Activated CD8-positive, alpha-beta memory T cell treated with anti-CD3 and anti-CD28 coated beads for 36 hours (primary cell): Measurements from ENCODE around the gene PTGER2. TPM values are rescaled to one million over a fixed set of nuclear protein-coding genes. Genes with fewer than 3 reads are reported as not detected.

Source experiments
- CTCF ChIA-PET: fragments of 350-600 bp; sonication (Branson Sonifier 250); formaldehyde crosslinking; loops from one replicate; lab custom pipeline; 2021; ENCODE audit warnings: antibody characterized with exemption; lab: Charles Lee
- POLR2A ChIA-PET: fragments of 350-600 bp; sonication (Branson Sonifier 250); formaldehyde crosslinking; loops from one replicate; lab custom pipeline; 2021; ENCODE audit warnings: antibody characterized with exemption; lab: Charles Lee
- total RNA-seq, 2 experiments: library from RNA; stranded (reverse); gene quantifications; one replicate each; pipeline ENCODE4 v1.2.3, GENCODE V29; 2021

Gene PTGER2
- total RNA-seq, 2 experiments from 2014 or later, result 45.2 to 49.7 TPM

DNA sequence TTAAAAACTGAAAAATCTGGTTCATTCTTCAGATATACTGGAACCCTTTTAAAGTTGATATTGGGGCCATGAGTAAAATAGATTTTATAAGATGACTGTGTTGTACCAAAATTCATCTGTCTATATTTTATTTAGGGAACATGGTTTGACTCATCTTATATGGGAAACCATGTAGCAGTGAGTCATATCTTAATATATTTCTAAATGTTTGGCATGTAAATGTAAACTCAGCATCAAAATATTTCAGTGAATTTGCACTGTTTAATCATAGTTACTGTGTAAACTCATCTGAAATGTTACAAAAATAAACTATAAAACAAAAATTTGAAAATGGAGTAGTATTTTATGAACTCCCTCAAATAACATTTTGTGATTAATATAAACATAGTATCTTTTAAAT is 14.2 kb downstream of the PTGER2 start:
- CTCF ChIA-PET, result no interaction called here
- POLR2A ChIA-PET, result no interaction called here

DNA sequence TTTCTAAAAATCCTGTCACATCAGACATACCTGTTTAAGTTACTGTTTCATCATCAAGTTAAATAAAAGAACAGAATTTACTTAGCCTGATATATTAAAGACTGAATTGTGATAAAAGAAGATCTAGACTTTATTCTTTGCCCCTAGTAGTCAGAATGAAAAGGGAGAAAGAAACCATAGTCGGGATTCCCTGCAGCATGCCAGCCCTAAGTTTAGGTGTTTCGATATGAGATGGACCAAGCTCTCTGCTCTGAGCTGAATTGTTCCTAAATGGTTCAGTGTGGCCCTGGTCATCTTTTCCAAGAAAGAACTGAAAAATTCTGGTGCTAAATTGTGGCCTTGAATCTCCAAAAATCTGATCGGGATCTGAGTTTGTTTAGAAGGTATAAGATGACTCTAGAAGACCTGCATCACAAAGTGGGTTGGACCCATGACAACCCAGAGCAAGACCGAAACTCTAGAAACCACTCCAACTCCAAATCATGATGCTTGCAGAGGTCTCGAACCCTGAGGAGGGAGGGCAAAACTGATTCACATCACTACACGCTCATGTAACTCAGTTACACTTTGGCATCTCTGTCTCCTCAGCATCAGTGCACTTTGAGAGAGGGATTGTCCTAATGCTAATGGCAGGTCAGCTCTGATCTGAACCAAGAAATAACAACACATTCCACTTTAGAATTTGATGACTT is 15.7 kb downstream of the PTGER2 start:
- CTCF ChIA-PET, result interaction anchor here (1.1 kb wide), 1 partner anchor 73 kb away, joined by 4 read pairs; no protein-coding TSS in a partner anchor
- POLR2A ChIA-PET, result interaction anchor here (0.8 kb wide), 1 partner anchor 14 kb away, joined by 3 read pairs; no protein-coding TSS in a partner anchor

DNA sequence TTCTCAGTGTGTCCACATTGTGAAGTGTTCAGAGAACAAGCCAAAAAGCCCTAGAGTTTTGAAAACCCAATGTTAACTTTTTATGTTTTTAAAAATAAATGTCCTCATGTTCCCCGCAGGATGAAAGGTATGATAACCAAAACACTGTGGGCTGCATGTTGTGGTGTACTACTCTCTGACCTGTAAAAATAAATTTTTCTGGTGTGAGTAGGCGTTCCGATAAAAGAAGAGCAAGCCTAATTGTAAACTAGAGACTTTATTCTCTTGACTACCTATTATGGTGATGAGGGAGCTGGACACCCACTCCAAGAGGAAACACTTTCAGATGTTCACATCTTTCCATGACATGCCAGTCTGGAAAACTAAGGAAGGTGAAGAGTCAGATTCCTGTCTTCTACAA is 18.2 kb downstream of the PTGER2 start:
- POLR2A ChIA-PET, result no interaction called here
- CTCF ChIA-PET, result interaction anchor here (0.6 to 1.0 kb wide), 3 partner anchors 22 to 314 kb away, joined by 3 to 4 read pairs (median 3); no protein-coding TSS in a partner anchor

DNA sequence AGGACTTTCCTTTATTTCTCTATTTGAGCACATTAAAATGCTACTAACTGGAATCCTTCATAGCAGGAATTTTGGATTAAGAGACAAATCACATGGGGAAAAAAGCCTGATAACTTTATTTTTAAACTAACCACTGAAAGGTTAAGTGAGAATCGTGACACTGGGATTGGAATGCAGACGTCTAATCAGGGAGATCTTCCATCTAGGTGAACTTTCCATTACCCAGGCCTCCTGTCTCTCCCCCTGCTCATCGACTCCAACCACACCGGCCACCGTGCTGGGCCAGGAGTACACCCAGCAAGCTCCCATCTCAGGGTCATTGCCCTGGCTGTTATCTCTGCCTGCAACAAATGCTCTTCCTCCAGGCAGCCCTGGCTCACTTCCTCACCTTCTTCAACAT is 19.0 kb downstream of the PTGER2 start:
- ChIA-PET CTCF (no interaction called here), POLR2A (no interaction called here)

DNA sequence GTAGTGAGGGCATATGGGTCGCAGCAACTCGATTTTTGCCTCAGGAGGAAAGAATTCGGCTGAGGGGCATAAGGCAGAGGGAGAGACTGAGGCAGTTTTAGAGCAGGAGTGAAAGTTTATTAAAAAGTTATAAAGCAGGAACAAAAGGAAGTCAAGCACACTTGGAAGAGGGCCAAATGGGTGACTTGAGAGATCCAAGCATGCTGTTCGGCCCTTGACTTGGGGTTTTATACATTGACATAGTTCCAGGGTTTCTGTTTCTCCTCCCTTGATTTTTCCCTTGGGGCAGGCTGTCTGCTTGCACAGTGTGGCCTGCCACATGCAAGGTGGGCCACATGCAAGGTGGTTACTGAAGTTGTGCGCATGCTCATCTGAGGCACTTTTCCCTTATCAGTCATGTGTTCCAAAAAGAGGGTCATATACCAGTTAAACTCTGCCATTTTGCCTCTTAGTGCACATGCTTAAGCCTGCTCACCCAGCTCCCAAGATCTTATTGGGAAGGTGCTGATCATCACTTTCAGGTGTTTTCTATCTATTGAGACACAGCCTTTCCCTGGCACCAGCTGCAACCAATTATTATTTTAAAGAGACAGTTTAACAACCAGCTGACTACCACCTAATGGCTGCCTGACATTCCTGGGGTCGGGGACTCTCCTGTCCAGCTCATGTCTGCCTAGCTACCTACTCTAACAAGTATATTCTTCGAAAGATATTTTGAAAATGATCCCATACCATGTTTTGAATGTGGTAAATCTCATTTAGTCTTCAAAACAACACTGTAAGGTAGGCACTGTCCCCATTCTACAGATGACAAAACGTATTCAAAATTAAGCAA is 19.9 kb downstream of the PTGER2 start:
- ChIA-PET CTCF (no interaction called here), POLR2A (no interaction called here)

DNA sequence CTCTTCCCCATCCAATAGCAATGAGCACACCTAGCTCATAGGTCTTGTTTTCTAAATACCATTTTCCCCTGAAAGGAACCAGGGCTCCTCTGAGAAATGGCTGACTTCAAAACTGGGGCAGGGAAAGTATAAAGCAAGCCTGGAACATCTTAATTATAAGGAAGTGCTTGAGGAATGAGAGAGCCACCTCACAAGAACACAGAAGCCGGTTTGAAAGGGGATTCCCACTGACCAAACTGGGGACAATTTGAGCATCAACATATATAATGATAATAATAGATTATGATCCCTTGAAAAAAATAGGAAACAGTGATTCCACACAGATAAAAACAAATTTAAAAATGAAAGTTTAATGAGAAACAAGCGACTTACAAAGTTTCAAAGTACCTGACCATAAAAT is 22.1 kb downstream of the PTGER2 start:
- ChIA-PET CTCF (no interaction called here), POLR2A (no interaction called here)

DNA sequence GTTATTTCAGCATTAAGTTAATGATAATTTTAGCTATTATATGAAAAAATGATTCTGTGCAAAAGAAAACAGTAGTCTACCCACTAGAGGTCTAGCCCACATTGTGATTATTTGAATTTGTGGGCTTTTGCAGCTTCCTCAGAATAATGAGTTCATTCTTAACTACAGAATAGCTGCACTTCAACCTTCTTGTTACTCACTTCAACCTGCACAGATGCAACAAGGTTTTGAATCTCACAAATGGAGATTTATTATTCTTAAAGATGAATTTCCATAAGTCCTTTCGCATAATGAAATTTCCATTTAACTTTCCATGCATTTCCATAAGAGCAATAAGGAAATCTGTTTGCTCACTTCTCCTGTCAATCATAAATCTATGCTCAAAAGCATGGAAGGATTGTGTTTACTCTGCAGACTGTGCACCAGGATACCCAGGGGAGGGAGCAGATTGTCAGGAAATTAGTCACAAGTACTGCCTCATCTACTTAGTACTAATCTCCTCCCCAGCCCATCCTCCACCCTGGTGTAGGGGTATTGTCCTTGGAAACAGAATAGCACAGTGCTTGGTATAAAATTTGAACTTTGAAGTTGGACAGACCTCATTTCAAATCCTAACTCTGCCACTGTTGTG is 24.1 kb downstream of the PTGER2 start:
- POLR2A ChIA-PET, result no interaction called here

DNA sequence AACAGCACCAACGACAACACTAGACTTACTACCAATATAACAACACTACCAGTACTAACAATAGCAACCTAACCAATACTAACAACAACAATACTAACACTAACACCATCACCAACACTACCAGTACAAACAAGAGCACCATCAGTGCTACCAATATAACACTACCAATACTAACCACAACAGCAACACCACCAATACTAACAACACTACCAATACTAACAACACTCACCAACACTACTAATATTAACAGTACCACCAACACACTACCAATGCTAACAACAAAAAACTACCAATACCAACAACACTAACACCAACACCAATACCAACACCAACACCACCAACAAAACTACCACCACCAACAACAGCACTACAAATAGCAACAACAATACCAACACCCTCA is 25.1 kb downstream of the PTGER2 start:
- CTCF ChIA-PET, result no interaction called here
- POLR2A ChIA-PET, result no interaction called here

More for the DNA sequence above, 24.1 kb downstream of the PTGER2 start:
- CTCF ChIA-PET, result no interaction called here

DNA sequence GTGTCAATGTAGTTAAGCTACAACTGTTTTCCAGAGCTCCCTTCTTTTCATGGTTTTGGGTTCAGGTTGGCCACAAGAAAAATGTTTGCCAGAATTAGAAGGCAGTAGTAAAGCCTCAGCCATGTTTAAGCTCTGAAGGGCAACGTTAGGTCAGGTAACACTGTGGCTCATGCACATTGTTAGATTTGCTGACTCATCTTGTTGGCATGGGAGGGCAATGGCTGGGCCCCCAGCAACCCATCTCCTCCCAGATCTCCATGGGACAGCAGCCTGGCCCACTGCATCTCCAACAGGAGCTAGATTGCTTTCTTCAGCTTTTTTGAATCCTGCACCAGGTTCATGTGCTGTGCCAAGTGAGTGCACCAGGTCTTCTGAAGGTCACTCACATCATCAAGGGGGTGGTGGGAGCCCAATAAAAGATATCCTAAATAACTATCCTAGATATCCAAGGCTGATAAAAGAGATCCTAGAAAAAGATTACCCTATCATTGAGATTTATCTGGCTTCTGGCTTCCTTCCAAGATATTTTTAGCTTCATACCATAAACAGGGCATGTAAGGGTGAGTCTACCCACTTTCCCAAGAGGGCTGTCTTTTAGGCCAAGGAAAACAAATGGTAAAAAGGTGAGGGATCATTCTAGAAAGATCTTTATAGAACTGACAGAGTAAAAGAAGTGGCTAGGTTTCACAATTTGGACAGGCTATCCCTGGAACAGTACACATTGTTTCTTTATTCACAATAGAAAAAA is 28.9 kb downstream of the PTGER2 start:
- POLR2A ChIA-PET, result no interaction called here
- CTCF ChIA-PET, result no interaction called here

DNA sequence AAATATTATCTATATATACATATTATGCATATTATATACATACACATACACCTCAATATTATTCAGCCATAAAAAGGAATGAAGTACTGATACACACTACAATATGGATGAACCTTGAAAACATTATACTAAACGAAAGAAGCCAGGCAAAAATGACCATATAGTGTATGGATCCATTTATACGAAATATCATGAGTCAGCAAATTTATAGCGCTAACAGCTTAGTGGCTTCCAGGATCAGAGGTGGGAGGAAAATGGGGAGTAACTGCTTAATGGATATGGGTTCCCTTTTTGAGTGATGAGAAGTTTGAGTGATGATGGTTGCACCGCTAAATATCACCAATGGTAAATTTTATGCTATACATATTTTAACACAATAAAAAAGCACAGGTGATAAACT is 32.7 kb downstream of the PTGER2 start:
- ChIA-PET POLR2A (interaction anchor here (0.9 kb wide), 1 partner anchor 30 kb away, joined by 3 read pairs; no protein-coding TSS in a partner anchor), CTCF (no interaction called here)

DNA sequence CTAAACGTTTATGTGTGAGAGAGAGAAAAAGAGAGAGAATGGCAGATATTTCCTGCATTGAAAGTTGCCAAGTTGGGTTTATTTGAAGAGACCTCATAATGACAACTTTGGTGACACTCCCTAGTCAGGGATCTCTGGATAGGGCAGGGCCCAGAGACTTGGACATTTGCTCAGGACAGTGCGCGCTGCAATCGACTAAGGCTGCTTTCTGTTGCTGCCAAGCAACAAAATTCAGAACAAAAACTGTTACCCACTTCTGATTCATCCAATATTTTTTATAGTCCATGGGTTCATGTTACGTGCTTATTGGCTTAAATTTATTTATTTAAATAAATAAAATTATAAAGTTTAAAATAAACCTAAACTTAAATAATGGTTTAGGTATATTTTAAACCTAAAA is 34.2 kb downstream of the PTGER2 start:
- CTCF ChIA-PET, result no interaction called here
- POLR2A ChIA-PET, result no interaction called here

DNA sequence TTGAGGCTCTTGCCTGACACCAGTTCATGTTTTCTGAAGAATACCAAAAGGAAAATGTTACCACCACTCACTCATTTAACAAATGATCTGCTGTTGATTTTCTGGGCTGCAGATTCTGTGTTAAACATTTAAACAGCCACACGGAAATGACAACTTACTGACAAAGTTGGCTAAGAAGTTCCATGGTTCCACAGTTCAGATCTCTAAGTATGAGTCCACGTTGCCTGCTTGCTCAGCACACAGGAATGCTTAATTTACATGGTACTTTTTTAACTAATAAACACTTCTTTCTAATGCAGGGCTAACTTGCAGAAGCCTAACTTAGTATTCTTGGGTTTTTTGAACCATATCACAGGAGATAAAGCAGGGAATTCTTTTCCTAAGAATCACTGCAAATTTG is 34.7 kb downstream of the PTGER2 start:
- CTCF ChIA-PET, result no interaction called here
- POLR2A ChIA-PET, result no interaction called here

DNA sequence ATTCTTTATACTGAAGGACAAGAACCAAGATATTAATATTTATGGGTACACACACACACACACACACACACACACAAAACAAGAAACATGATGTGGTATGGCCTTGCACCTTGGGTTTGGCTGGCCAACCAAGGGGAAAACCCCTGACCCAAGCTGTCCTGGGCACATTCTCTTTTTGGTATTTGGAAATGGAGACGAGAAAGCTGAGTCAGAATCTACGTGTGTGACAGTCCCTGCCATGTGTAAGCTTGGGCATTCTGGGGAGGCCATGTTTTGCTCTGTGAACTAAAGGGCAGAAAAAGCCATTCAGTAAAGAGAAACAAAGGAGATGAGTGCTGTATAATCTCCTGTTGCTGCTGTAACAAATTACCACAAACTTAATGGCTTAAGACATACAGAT is 35.6 kb downstream of the PTGER2 start:
- CTCF ChIA-PET, result no interaction called here

DNA sequence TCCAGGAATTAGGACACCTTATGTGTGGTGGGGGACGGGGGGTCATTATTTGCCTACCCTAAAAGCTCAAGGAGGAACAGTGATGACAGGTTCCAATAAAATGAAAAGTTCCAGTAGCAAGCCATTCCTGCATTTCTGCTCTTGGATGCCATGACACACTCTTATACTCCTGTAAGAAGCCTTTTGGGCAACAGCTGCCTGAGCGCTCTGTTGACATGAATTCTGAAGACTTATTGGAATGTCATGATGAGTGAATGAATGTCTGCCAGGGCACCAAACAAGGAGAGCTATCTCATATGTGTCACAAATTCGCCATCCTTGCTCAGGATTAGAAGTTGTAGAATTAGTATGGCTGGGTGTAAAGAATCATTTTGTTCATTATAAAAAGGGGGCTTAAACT is 36.3 kb downstream of the PTGER2 start:
- POLR2A ChIA-PET, result interaction anchor here (2.4 kb wide), 1 partner anchor 36 kb away, joined by 12 read pairs; the partner anchor contains the start of gene PTGER2
- CTCF ChIA-PET, result interaction anchor here (1.2 kb wide), 1 partner anchor 52 kb away, joined by 4 read pairs; no protein-coding TSS in a partner anchor

More for the DNA sequence above, 35.6 kb downstream of the PTGER2 start:
- POLR2A ChIA-PET, result interaction anchor here (0.7 kb wide), 1 partner anchor 38 kb away, joined by 3 read pairs; no protein-coding TSS in a partner anchor

DNA sequence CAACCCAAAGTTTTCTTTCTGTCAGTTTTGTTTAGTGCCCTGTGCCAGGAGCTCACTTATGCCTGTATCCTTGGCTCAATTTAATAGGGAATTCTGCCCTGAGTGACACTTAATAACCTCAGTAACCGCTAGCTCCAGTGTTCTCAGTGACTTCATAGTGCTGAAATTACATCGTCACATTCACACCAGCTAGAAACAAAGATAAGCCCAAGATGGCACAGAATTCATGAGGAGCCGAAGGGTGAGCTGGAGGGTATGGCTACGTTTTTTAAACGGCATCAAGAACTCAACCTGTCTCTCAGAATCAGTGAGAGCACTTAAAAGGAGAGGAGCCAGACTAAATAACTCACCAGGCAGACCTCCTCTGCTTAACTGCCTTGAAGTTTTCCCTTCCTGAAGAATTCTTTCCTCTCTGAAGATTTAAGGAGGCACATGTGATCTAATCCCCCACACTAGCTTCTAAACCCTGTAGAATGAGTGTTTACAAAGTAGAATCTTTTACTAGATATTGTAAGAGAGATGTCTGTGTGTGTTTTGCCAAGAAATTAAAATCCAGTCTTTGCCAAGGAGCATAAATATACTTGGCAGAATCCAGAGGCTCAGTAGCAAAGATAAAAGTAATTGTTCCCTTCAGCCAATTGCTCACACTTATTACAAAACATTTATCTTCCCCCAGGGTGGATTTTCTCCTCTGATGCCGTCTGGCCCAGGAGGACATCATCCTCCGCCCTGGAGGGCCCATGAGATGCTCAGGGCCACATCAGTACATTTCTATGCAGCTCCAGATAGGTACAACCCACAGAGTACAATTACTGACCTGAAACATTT is 37.3 kb downstream of the PTGER2 start:
- ChIA-PET CTCF (interaction anchor here (1.2 kb wide), 1 partner anchor 53 kb away, joined by 4 read pairs; no protein-coding TSS in a partner anchor), POLR2A (interaction anchor here (1.4 to 2.4 kb wide), 2 partner anchors 24 to 37 kb away, joined by 3 to 12 read pairs; partner anchors contain the start of gene PTGER2)

DNA sequence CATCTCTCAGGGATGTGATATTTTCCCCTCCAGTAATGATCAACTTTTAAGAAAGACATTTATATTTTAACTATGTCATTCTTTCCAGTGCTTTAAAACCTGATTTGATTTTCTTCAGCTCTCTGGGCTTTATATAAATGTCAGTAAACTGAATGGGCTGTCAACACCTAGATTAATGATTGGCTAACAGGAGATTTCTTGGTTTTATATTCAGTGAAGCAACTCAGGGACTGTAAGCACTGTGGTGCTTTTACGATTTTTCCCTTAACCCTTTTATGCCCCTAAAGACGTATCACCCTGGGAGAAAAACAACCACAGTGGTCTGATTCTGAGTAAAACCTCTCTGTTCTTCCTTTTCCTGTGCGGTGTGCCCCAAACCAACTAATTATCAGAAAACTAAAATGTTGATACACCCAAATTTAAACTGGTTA is 38.0 kb downstream of the PTGER2 start:
- ChIA-PET CTCF (no interaction called here), POLR2A (interaction anchor here (1.4 to 2.4 kb wide), 2 partner anchors 25 to 38 kb away, joined by 3 to 12 read pairs; partner anchors contain the start of gene PTGER2)

DNA sequence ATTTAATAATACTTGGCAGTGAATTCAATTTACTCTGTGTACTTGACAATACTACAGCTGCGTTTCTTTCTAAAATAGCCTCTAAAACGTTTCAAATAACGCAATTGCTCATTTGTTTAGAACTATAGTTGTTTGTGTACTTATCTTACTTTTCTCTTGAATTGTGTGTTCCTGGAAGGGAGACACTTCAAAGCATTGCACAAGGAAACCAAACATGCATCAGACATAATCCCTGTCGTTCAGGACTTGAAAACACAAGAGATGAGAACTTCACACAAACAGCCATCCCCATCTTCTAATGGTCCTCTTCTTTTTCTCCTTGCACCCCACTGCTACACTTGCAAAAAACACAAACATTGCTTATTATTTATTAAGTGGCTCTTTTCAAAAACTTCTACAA is 38.5 kb downstream of the PTGER2 start:
- POLR2A ChIA-PET, result interaction anchor here (1.4 to 2.4 kb wide), 2 partner anchors 25 to 38 kb away, joined by 3 to 12 read pairs; partner anchors contain the start of gene PTGER2
- CTCF ChIA-PET, result no interaction called here

DNA sequence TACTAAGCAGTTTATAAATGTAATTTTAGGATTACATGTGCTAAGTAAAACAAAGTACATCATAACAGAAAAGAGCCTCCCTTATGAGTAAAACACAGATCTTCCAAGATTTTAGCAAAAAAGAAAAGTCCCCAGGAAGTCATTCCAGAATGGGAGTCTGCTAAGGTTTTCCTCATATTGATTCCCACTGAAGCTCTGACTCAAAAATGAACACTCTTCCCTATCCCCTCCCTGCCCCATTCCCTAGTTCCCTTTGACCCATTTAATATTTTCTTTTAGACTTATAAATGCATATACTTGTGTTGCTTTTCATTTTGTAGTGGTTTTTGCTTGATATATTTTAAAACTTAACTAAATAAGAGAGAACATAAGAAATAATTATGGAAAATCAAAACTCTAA is 40.1 kb downstream of the PTGER2 start:
- POLR2A ChIA-PET, result no interaction called here
- CTCF ChIA-PET, result no interaction called here
